GM12864 (cell line): ENCODE results near the gene TMX4.

ENCODE experiments used
- DNase-seq: peaks from one replicate; pipeline ENCODE4 v3.0.0-alpha.2; 2011; ENCODE audit warnings: low read depth
- H3K4me3 ChIP-seq: 2 replicates; pipeline ENCODE4 v1.5.1; 2011; ENCODE audit warnings: mild to moderate bottlenecking, low read depth, low read length, control low read depth
- TF ChIP-seq, protein P1 (sequence below): IDR thresholded peaks from 2 replicates; pipeline ENCODE4 v1.5.1; 2011; ENCODE audit warnings: low read depth, mild to moderate bottlenecking, moderate library complexity, low read length, control low read depth, inconsistent platforms; ENCODE audit errors: missing control alignments

TMX4 gene

DNA sequence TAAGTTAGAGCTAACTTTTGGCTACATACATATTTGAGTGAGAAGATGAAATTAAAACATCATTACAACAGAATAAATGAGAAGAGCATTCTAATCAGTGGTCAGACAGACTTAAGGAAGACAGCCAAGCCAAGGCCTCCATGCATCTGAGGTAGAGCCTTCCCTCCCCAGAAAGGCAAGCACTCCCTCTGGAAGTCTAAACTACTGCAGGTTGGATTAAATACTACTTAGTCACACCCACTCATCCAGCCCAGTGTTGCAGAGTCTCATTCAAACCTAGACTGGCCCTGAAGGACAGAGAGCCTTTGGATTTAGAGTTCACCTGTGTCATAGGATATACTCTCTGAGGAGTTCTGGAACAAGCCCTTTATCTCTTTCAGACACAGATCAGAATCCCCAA is 29.2 kb downstream of the TMX4 start:
- TF ChIP-seq, protein P1, sequence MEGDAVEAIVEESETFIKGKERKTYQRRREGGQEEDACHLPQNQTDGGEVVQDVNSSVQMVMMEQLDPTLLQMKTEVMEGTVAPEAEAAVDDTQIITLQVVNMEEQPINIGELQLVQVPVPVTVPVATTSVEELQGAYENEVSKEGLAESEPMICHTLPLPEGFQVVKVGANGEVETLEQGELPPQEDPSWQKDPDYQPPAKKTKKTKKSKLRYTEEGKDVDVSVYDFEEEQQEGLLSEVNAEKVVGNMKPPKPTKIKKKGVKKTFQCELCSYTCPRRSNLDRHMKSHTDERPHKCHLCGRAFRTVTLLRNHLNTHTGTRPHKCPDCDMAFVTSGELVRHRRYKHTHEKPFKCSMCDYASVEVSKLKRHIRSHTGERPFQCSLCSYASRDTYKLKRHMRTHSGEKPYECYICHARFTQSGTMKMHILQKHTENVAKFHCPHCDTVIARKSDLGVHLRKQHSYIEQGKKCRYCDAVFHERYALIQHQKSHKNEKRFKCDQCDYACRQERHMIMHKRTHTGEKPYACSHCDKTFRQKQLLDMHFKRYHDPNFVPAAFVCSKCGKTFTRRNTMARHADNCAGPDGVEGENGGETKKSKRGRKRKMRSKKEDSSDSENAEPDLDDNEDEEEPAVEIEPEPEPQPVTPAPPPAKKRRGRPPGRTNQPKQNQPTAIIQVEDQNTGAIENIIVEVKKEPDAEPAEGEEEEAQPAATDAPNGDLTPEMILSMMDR = no peak
- no peak for DNase-seq

DNA sequence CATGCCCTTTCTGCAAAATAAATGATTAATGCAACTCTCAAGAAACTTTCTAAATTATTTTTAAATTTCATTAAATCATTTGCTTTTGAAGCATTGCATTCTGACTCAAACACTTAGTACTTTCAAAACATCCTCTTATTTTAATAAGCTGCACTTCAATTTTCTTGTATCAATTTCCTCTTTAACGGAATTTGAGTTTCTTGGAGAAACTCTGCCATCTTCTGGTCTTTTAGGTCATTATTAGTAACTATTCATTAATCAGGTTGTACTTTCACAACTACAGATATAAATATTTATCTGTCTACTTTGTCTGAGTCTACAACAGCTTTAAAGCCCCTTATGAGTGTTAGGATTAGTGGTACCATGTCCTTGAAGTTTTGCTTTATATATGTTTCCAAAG is 30.2 kb downstream of the TMX4 start:
- no peak for DNase-seq
- no peak overlapping the region for H3K4me3 ChIP-seq
- TF ChIP-seq, protein P1 = no peak

More for the DNA sequence above, 29.2 kb downstream of the TMX4 start:
- H3K4me3 ChIP-seq = no peak overlapping the region

DNA sequence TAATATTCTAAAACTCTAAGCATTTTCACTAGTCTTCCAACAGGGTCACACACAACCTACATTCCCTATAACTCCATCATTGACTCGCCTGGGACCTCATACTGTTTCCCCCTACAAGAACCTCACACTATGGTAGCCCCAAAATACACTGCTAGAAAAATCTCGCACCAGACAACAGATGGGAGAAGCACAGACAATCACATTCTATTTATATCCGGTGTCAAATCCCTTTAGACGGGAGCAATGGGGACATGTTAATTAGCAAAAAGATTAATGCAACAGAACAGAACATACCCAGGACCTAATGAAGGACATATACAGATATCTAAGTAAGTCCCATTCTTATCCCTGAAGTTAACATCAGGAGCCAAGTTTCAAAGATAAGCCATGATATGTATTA is 33.6 kb downstream of the TMX4 start:
- TF ChIP-seq, protein P1 = no peak
- no peak overlapping the region for H3K4me3 ChIP-seq
- no peak for DNase-seq

DNA sequence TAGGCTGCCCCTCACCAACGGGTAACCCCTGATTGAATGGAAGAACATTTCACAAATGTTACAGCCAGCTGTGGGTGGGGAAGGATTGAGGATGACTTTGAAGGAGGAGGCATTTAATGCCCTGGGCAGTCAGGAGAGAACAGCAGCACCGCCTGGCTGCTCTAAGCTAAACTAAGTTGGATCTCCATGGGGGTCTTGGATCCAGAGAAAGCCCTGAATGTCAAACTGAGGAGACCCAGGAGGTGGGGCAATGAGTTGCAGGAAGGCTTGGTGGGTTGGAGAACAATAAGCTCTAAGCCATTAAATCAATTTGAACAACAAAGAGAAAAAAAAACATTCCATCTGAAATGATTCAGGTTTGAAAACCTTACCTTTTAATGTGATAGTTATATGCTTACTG is 35.4 kb downstream of the TMX4 start:
- no peak for DNase-seq
- no peak overlapping the region for H3K4me3 ChIP-seq
- TF ChIP-seq, protein P1 = no peak

DNA sequence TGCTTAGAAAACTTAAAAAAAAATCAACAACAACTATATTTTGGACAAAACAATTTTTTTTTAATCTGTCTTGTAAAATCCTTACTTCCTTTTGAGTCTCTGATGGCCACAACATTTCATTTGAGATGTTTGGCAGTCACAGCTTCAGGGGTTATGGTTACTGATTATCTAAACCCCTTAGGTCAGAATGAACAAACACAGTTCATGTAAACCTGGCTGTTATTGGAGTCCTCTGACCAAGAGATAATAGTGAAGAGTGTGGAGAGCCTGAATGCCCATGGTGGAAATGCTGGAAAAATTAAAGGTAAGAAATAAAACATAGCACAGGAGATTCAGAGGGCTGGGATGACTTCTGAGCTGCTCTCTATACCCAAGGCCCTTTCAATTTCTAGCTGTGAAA is 38.2 kb downstream of the TMX4 start:
- TF ChIP-seq, protein P1 = no peak
- DNase-seq = no peak
- H3K4me3 ChIP-seq = no peak overlapping the region

DNA sequence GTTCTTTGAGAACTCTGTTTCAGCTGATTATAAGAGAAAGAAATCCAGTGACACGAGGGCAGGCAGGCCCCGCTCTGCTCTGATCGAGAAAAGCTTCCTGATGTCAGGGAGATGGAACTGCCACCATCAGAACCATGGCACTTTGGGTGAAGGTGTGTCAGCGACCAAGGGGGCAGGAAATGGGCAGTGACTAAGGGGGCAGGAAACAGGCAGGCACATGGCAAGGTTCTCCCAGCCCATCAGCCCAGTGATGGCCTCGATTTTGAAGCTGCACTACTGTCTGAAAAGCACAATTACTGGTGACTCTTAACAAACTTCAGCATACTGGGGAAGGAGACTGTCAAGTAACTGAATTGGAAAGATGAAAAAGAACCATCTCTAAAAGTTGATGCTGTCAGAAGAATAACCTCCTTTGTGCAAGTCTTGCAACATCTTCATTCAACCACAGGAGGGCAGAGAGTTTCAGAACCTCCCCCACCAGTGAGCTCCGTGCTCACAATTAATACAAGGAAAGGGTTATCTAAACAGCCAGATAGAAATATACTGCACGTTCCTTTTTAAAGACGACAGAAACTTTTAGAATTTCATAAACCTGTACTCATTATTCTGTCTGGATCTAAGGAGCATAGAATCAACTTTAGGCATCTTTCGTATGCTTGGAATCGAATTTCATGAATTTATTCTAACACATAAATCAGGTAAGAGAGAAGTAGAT is 39.1 kb downstream of the TMX4 start:
- H3K4me3 ChIP-seq = no peak overlapping the region
- TF ChIP-seq, protein P1 = peak; percentile 51
- DNase-seq = no peak

DNA sequence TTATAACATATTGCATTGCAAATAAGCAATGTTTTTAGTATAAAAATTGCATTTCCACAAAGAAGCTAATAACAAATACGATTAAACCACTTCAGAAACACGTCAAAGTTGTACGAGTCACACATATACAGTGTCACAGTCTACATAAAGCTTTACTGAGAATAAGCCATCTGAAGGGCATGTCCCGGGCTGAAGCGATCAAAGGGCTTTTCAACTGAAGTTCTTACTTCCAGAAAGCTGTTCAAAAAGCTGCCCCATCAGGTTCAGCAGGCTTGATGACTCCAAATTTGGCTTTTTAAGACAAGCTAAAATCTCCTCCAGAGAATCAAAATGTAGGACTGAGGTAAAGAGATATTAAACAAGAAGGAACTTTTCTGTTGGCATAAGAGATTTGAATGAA is 41.9 kb downstream of the TMX4 start:
- H3K4me3 ChIP-seq = no peak overlapping the region
- no peak for DNase-seq
- TF ChIP-seq, protein P1 = no peak
